Measurements from ENCODE around the gene FECH. TPM values are rescaled to one million over a fixed set of nuclear protein-coding genes. Genes with fewer than 3 reads are reported as not detected.
"Not testable (repeated sequence)": the region's sequence is repeated elsewhere in the genome, so short reads cannot be mapped to it uniquely, and the experiment has no call there.

FECH gene
- total and polyA plus RNA-seq, 10 of the 15 experiments (the other 5 are each of a cell fraction or from before 2014, with no cell fraction given) = 9.9 to 50.0 (median 30.1) TPM

GRCh38 chr18:57522348-57522747, 64.2 kb downstream of the FECH start:
- H4K20me1 ChIP-seq (ENCODE audit: control insufficient read depth, insufficient read depth); H3K4me1 ChIP-seq (ENCODE audit: control insufficient read depth, insufficient read depth, low read length); CTCF ChIA-PET; H3K27ac ChIP-seq (ENCODE audit: control insufficient read depth, insufficient read depth); in situ Hi-C loops (cut with MboI); ATAC-seq; POLR2A ChIA-PET; H3K4me3 ChIP-seq; BruUV-seq (replicated peaks); intact Hi-C loops (cut with micrococcal nuclease; ENCODE audit: unreplicated experiment); H3K9ac ChIP-seq (ENCODE audit: control insufficient read depth, insufficient read depth, low read length); H3K4me2 ChIP-seq (ENCODE audit: control insufficient read depth, insufficient read depth); H3K36me3 ChIP-seq (ENCODE audit: control insufficient read depth in 2 of 2, insufficient read depth in 2 of 2, low read length in 1 of 2); H3K79me2 ChIP-seq (ENCODE audit: control insufficient read depth, insufficient read depth, low read length); H2AFZ ChIP-seq (ENCODE audit: control insufficient read depth, low read depth, low read length); H3K27me3 ChIP-seq (replicated peaks in 1 of 2; ENCODE audit: control insufficient read depth in 2 of 2, insufficient read depth in 2 of 2, low read length in 1 of 2); DNase-seq (ENCODE audit: low read depth, low spot score); RAD21 ChIA-PET (ENCODE audit: unreplicated experiment); H3K9me3 ChIP-seq (replicated peaks; ENCODE audit: control insufficient read depth, insufficient read depth, low read length); SMC1A ChIA-PET (ENCODE audit: uncharacterized antibody, unreplicated experiment): not testable (repeated sequence)
- peak; percentile 85 for FAIRE-seq

- Histone ChIP-seq H3K27me3 (replicated peaks in 1 of 2; ENCODE audit: control insufficient read depth in 2 of 2, insufficient read depth in 2 of 2, low read length in 1 of 2) (peaks cover 0 to 3% of the 10 kb centered on the region in 2 experiments; a peak in 1 of 4 replicates), H3K4me3 (no peak overlapping the region), H3K27ac (ENCODE audit: control insufficient read depth, insufficient read depth) (no peak overlapping the region), H3K36me3 (ENCODE audit: control insufficient read depth in 2 of 2, insufficient read depth in 2 of 2, low read length in 1 of 2) (no peaks in the 10 kb centered on the region), H4K20me1 (ENCODE audit: control insufficient read depth, insufficient read depth) (no peaks in the 10 kb centered on the region), H3K79me2 (ENCODE audit: control insufficient read depth, insufficient read depth, low read length) (no peaks in the 10 kb centered on the region), H3K9ac (ENCODE audit: control insufficient read depth, insufficient read depth, low read length) (no peak overlapping the region), H3K9me3 (replicated peaks; ENCODE audit: control insufficient read depth, insufficient read depth, low read length) (no peaks in the 10 kb centered on the region), H3K4me2 (ENCODE audit: control insufficient read depth, insufficient read depth) (no peak overlapping the region), H2AFZ (ENCODE audit: control insufficient read depth, low read depth, low read length) (no peak overlapping the region), H3K4me1 (ENCODE audit: control insufficient read depth, insufficient read depth, low read length) (no peaks in the 10 kb centered on the region)
- no peak for DNase-seq (ENCODE audit: low read depth, low spot score)
- WGBS (ENCODE audit: insufficient coverage, insufficient replicate concordance, low lambda C conversion rate, missing lambda C conversion rate) = 31% methylated on average over 7 of the region's 7 CpGs
- CTCF ChIA-PET = no interaction called here
- TF ChIP-seq SRF (IDR thresholded peaks at IDR 0.05; ENCODE audit: low read depth in 2 of 2, low read length in 2 of 2) (no peak), ZBTB33 (IDR thresholded peaks at IDR 0.05) (no peak), BCL3 (IDR thresholded peaks at IDR 0.05; ENCODE audit: borderline replicate concordance, insufficient read depth, low read depth, low read length, poor library complexity, severe bottlenecking) (no peak), SMAD1 (IDR thresholded peaks at IDR 0.05; ENCODE audit: low read depth, partially characterized antibody) (no peak), RUNX3 (IDR thresholded peaks at IDR 0.05; ENCODE audit: low read length) (no peak), EGR1 (IDR thresholded peaks at IDR 0.05; ENCODE audit: borderline replicate concordance in 1 of 2, low read depth in 2 of 2, low read length in 2 of 2) (no peak), NRF1 (conservative IDR thresholded peaks at IDR 0.05; ENCODE audit: low read depth, low read length) (no peak), PAX5 (IDR thresholded peaks at IDR 0.05; ENCODE audit: borderline replicate concordance, low read depth, low read length) (no peak), POLR2A (IDR thresholded peaks at IDR 0.05; ENCODE audit: low read depth, low read length) (no peak), ZNF274 (IDR thresholded peaks at IDR 0.05; ENCODE audit: insufficient read depth, insufficient read length) (no peak)
- RAD21 ChIA-PET (ENCODE audit: unreplicated experiment) = no interaction called here
- FAIRE-seq = no peak
- SMC1A ChIA-PET (ENCODE audit: uncharacterized antibody, unreplicated experiment) = no interaction called here
- no peak for ATAC-seq
- intact Hi-C loops (cut with micrococcal nuclease; ENCODE audit: unreplicated experiment) (no loop called here), in situ Hi-C loops (cut with MboI) (no loop called here)
- BruUV-seq (replicated peaks) = no TSS peak
- POLR2A ChIA-PET = no interaction called here
These were observed 66.7 kb downstream of the FECH start for GRCh38 chr18:57519668-57520424.

Measured in GM12878 (cell line).